CD14-positive monocyte (primary cell): ENCODE data around the gene NAXD. TPM values are rescaled to one million over a fixed set of nuclear protein-coding genes. Genes with fewer than 3 reads are reported as not detected.
A peak's percentile ranks its signal among the peaks of the same experiment; 100 is the strongest.

Experiments
- DNase-seq, 3 donors: peaks; one replicate each; pipeline ENCODE4 v3.0.0-alpha.2; 2011 to 2022
- H2AFZ ChIP-seq: 2 replicates; pipeline ENCODE4 v1.6.0; 2012; ENCODE audit warnings: mild to moderate bottlenecking, low read depth, low read length, inconsistent platforms; ENCODE audit not compliant: insufficient read depth, poor library complexity, severe bottlenecking
- H3K27ac ChIP-seq, 2 donors: 1 replicate in 1 of 2; 2 replicates in 1 of 2; pipeline ENCODE4 v1.5.1; 2012 to 2013; ENCODE audit warnings: low read length in 2 of 2, control low read depth in 1 of 2, inconsistent platforms in 1 of 2, low read depth in 1 of 2, mild to moderate bottlenecking in 1 of 2
- H3K27me3 ChIP-seq, 2 donors: one replicate each; pipeline versions ENCODE4 v1.6.0 to v1.6.1; 2011 to 2013; ENCODE audit warnings: low read length in 2 of 2; ENCODE audit not compliant: control insufficient read depth in 2 of 2, insufficient read depth in 2 of 2
- H3K36me3 ChIP-seq, 2 donors: replicated peaks in 1 of 2; 1 replicate in 1 of 2; 2 replicates in 1 of 2; pipeline versions ENCODE4 v1.5.1 to v1.6.1; 2012 to 2013; ENCODE audit warnings: low read length in 2 of 2, control low read depth in 1 of 2, inconsistent platforms in 1 of 2, mild to moderate bottlenecking in 1 of 2; ENCODE audit not compliant: insufficient read depth in 2 of 2, control insufficient read depth in 1 of 2
- H3K4me1 ChIP-seq, 2 donors: 1 replicate in 1 of 2; 2 replicates in 1 of 2; pipeline versions ENCODE4 v1.5.1 to v1.6.1; 2012 to 2013; ENCODE audit warnings: low read length in 2 of 2, control low read depth in 1 of 2, inconsistent platforms in 1 of 2, mild to moderate bottlenecking in 1 of 2, moderate library complexity in 1 of 2; ENCODE audit not compliant: insufficient read depth in 2 of 2, control insufficient read depth in 1 of 2
- H3K4me2 ChIP-seq: replicated peaks from 2 replicates; pipeline ENCODE3; 2012; ENCODE audit warnings: low read length, moderate library complexity, mild to moderate bottlenecking; ENCODE audit not compliant: poor library complexity, severe bottlenecking; ENCODE audit errors: extremely low read depth
- H3K4me3 ChIP-seq, 3 experiments: fragments of 200-600 bp in 1 of 3; sonication (generic) in 1 of 3; replicated peaks in 1 of 3; 1 replicate in 2 of 3; 2 replicates in 1 of 3; pipeline ENCODE4 v1.5.1; 2011 to 2013; ENCODE audit warnings: low read length in 3 of 3, mild to moderate bottlenecking in 3 of 3, control low read depth in 2 of 3, low read depth in 2 of 3, inconsistent platforms in 1 of 3, moderate library complexity in 1 of 3
- H3K79me2 ChIP-seq: 2 replicates; pipeline ENCODE4 v1.6.0; 2012; ENCODE audit warnings: mild to moderate bottlenecking, control low read depth, inconsistent platforms, low read length, moderate library complexity; ENCODE audit not compliant: insufficient read depth
- H3K9ac ChIP-seq: 2 replicates; pipeline ENCODE4 v1.6.0; 2017; ENCODE audit warnings: low read length, mild to moderate bottlenecking; ENCODE audit not compliant: insufficient read depth, poor library complexity, severe bottlenecking
- H3K9me3 ChIP-seq, 2 donors: replicated peaks in 1 of 2; 1 replicate in 1 of 2; 2 replicates in 1 of 2; pipeline versions ENCODE4 v1.5.1 to v1.6.1; 2012 to 2013; ENCODE audit warnings: low read length in 2 of 2, control low read depth in 1 of 2; ENCODE audit not compliant: control insufficient read depth in 1 of 2, insufficient read depth in 1 of 2
- H4K20me1 ChIP-seq: 2 replicates; pipeline ENCODE4 v1.6.0; 2012; ENCODE audit warnings: mild to moderate bottlenecking, low read length, control low read depth, moderate library complexity; ENCODE audit not compliant: insufficient read depth
- H3K27ac Mint-ChIP-seq, 7 donors: one replicate each; pipeline ENCODE4 v1.8.0; 2020; ENCODE audit warnings: mild to moderate bottlenecking in 7 of 7, mixed read lengths in 7 of 7, moderate library complexity in 6 of 7, inconsistent platforms in 2 of 7
- H3K27me3 Mint-ChIP-seq, 3 donors: one replicate each; pipeline ENCODE4 v1.8.0; 2021 to 2022; ENCODE audit warnings: low read depth in 3 of 3, mild to moderate bottlenecking in 3 of 3, mixed read lengths in 3 of 3, moderate library complexity in 3 of 3, inconsistent platforms in 1 of 3
- H3K36me3 Mint-ChIP-seq, 2 donors: one replicate each; pipeline ENCODE4 v1.8.0; 2020; ENCODE audit warnings: mixed read lengths in 2 of 2, inconsistent platforms in 1 of 2, mild to moderate bottlenecking in 1 of 2
- H3K4me1 Mint-ChIP-seq: one replicate; pipeline ENCODE4 v1.8.0; 2020; ENCODE audit warnings: mild to moderate bottlenecking, mixed read lengths
- H3K4me3 Mint-ChIP-seq, 2 donors: one replicate each; pipeline ENCODE4 v1.8.0; 2020; ENCODE audit warnings: mild to moderate bottlenecking in 2 of 2, mixed read lengths in 2 of 2, moderate library complexity in 1 of 2
- H3K9me3 Mint-ChIP-seq, 7 donors: one replicate each; pipeline ENCODE4 v1.8.0; 2020 to 2022; ENCODE audit warnings: mixed read lengths in 7 of 7, mild to moderate bottlenecking in 6 of 7, moderate library complexity in 6 of 7, inconsistent platforms in 2 of 7
- CTCF ChIP-seq: fragments of 200-600 bp; IDR thresholded peaks from one replicate; pipeline ENCODE4 v1.8.0; 2022; ENCODE audit warnings: antibody characterized with exemption, mild to moderate bottlenecking
- WGBS: methylation state at CpG from one replicate; pipeline ENCODE4 v1.1.5; 2013; ENCODE audit warnings: missing lambda C conversion rate; ENCODE audit not compliant: insufficient coverage; 5-methylcytosine and 5-hydroxymethylcytosine counted together
- intact Hi-C, 2 donors: fragments of 100-400 bp; cut with micrococcal nuclease; formaldehyde crosslinking; loops; one replicate each; pipeline versions ENCODE4 v1.15.0 to v1.15.1; 2023
- polyA plus RNA-seq, 3 donors: library from polyadenylated mRNA; depleted of rRNA in 1 of 3; unstranded in 2 of 3; stranded (reverse) in 1 of 3; fragments of 300-500 nt in 2 of 3; fragments of >200 nt in 1 of 3; fragmentation: Illumina TruSeq in 2 of 3; gene quantifications; 1 replicate in 2 of 3; 2 replicates in 1 of 3; pipeline ENCODE4 v1.2.3, GENCODE V29; 2012 to 2021

Gene NAXD
- polyA plus RNA-seq, 3 donors: 7.4 to 22.8 (median 8.5) TPM

- H3K36me3 ChIP-seq: no peaks in the 10 kb centered on the region
- peak overlapping the region in 2 of 3 experiments; percentile 79 to 85 for H3K4me3 ChIP-seq
- H3K9ac ChIP-seq: peak overlapping the region; percentile 77
- peaks cover 17 to 18% of the 10 kb centered on the region in 2 donors for H3K4me1 ChIP-seq
- WGBS: 88% methylated on average over 11 of the region's 11 CpGs
- peak overlapping the region; percentile 90 to 95 for H3K4me3 Mint-ChIP-seq
- peaks cover 4 to 21% (median 4%) of the 10 kb centered on the region in 3 donors for H3K27me3 Mint-ChIP-seq
- no peak for TF ChIP-seq CTCF
- no peaks in the 10 kb centered on the region for H3K27me3 ChIP-seq
- H2AFZ ChIP-seq: peak overlapping the region; percentile 88
- peak overlapping the region; percentile 14 to 93 (median 89) for H3K27ac Mint-ChIP-seq
- peak overlapping the region; percentile 97 for H3K4me2 ChIP-seq
- H3K9me3 Mint-ChIP-seq: peaks cover 7 to 18% (median 13%) of the 10 kb centered on the region in 7 donors
- H3K36me3 Mint-ChIP-seq: peaks cover 1 to 10% of the 10 kb centered on the region in 2 donors
- H3K9me3 ChIP-seq: peaks cover 0 to 8% of the 10 kb centered on the region in 2 donors
- H3K27ac ChIP-seq: peak overlapping the region; percentile 50 to 70
- intact Hi-C loops: no loop called here
- H3K4me1 Mint-ChIP-seq: peaks cover 22% of the 10 kb centered on the region
- DNase-seq: no peak
- H4K20me1 ChIP-seq: peaks cover 33% of the 10 kb centered on the region
- peaks cover 42% of the 10 kb centered on the region for H3K79me2 ChIP-seq
Observed at GRCh38 chr13:110615005-110615321, 382 bp upstream of the NAXD start.

- H2AFZ ChIP-seq: peak overlapping the region; percentile 88
- intact Hi-C loops: no loop called here
- no peaks in the 10 kb centered on the region for H3K27me3 ChIP-seq
- no peak for TF ChIP-seq CTCF
- H3K4me1 ChIP-seq: peaks cover 17 to 18% of the 10 kb centered on the region in 2 donors
- peaks cover 55% of the 10 kb centered on the region for H3K79me2 ChIP-seq
- H4K20me1 ChIP-seq: peaks cover 47% of the 10 kb centered on the region
- peak overlapping the region in 4 of 7 donors; percentile 35 to 70 (median 39) for H3K27ac Mint-ChIP-seq
- H3K4me3 ChIP-seq: peak overlapping the region; percentile 62 to 85 (median 79)
- 10% methylated on average over 32 of the region's 37 CpGs for WGBS
- peak overlapping the region in 1 of 2 donors; percentile 70 for H3K27ac ChIP-seq
- H3K4me3 Mint-ChIP-seq: peak overlapping the region; percentile 90 to 95
- peaks cover 7 to 18% (median 13%) of the 10 kb centered on the region in 7 donors for H3K9me3 Mint-ChIP-seq
- DNase-seq: peak in 1 of 3 donors; percentile 8
- H3K36me3 Mint-ChIP-seq: peaks cover 6 to 10% of the 10 kb centered on the region in 2 donors
- peaks cover 3 to 11% (median 5%) of the 10 kb centered on the region in 3 donors for H3K27me3 Mint-ChIP-seq
- H3K9ac ChIP-seq: peak overlapping the region; percentile 77
- no peaks in the 10 kb centered on the region for H3K36me3 ChIP-seq
- H3K4me2 ChIP-seq: peak overlapping the region; percentile 97
- peaks cover 22% of the 10 kb centered on the region for H3K4me1 Mint-ChIP-seq
- H3K9me3 ChIP-seq: peaks cover 0 to 8% of the 10 kb centered on the region in 2 donors
Observed at GRCh38 chr13:110616103-110617101, 1.1 kb downstream of the NAXD start.
